HG02623 (cell line): ENCODE data around the gene TXNRD2.
"Not testable (repeated sequence)": the region's sequence is repeated elsewhere in the genome, so short reads cannot be mapped to it uniquely, and the experiment has no call there.

Experiments
- ATAC-seq: cut with Tn5 transposase; IDR thresholded peaks from one replicate; pipeline ENCODE4 v1.9.1; 2021; ENCODE audit warnings: moderate library complexity; ENCODE audit not compliant: unreplicated experiment

TXNRD2 gene

DNA sequence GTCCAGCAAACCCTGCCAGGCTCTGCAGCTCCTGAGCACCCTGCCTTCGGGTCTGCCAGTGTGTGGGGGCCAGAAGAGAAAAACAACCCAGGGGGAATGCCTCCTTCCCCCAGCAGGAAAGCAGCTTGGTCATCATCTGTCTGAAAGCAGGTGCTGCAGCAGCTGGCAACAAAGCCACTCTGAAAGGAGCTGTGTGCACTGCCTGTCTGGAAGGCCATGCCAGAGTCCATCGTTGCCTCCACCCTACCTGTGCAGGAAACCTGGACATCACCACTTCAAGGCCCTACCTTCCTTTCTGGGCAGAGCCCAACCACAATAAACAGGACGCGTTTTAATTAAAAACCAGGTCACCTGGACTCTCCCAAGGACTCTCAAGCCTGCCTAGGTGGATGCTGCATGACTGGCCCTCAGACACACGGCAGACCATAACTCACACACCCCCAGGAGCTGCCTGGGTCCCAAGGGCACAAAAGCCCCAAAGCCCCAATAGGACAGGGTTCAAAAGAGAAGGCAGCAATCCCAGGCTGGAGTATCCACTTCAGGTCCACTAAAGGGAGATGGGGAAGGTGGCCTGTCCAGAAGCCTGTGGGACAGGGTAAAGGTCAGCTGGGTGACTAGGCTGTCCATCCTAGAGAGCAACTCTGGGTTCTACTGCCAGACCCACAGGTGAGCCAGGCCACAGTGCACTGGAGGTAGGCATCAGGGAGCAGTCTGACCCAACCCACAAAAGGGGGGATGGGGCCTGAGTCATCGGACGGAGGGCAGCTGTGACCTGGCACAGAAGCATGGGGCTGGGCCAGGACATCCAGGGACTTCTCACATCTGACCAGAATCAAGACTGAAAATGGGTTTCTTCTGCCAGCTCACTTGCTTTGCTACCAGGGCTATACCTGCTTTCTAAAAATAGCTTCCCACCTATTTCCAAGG is 93.1 kb downstream of the TXNRD2 start:
- no peak for ATAC-seq

DNA sequence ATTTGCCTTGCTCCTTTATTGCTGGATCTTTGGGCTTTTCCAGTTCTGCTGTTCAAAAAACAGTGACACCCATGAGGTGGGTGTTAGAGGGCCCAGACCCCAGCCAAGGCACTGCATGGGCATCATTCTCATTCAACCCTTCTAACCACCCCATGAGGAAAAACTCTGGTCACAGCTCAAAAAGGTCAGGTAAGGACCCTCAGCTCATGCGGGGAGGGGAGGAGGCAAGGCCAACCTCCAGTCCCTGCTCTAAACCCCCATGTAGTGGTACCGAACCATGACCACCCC is 94.3 kb downstream of the TXNRD2 start:
- no peak for ATAC-seq

DNA sequence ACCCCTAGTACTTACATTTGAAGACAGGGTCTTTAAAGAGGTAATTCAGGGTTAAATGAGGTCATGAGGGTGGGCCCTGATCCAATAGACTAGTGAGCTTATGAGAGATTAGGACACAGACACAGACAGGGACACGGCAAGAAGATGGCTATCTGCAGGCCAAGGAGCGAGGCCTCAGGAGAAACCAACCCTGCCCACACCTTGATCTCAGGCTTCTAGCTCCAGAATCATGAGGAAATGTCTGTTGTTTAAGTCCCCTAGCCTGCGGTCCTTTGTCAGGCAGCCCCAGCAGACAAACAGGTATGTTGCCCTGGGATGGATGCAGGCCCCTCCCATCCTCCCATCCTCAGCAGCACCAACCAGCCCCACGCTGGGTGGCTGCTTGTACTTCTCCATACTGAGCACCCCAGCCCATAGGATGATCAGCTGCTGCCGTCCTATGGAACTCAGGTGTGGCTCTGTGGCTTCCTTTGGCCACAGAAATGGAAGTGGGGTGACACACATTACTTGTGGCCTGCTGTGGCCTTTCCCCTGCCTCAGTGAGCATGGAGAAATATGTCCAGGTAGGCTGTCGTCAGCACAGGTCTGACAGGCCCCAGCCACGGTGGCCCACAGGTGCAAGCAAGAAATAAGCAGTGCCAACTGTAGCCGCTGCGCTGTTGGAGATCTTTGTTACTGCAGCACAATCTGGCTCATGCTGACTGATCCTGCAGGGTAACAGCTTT is 94.8 kb downstream of the TXNRD2 start:
- ATAC-seq: no peak

DNA sequence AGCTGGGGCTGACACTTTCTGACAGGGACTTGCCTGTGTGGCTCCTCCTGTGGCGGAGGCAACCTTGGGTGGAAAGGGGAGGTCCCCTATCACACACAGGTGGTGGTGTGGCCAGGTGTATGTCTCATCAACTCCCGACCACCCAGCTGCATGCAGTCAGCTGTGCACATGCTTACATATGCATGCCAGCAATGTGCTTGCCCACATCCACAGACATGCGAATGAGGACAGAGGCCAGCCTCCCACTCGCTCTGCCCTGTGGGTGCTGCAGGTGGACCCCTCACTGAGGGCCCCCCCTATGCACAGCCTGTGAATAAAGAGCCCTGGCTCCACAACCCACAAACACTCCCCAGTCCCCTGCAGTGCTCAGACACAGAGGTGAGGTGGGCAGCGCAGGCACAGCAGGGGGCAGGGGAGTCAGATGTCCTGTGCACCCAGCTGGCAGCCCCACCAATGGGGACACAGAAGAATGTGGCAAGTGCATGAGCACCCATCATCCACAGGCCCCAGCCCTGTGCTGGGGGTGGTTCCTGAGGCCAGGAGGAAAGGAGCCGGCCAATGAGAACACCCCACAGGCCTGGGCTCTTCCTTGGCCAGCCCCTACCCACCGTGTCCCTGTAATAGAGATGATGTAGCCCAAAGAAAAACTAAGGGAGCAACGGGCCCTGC is 96.4 kb downstream of the TXNRD2 start:
- no peak for ATAC-seq

DNA sequence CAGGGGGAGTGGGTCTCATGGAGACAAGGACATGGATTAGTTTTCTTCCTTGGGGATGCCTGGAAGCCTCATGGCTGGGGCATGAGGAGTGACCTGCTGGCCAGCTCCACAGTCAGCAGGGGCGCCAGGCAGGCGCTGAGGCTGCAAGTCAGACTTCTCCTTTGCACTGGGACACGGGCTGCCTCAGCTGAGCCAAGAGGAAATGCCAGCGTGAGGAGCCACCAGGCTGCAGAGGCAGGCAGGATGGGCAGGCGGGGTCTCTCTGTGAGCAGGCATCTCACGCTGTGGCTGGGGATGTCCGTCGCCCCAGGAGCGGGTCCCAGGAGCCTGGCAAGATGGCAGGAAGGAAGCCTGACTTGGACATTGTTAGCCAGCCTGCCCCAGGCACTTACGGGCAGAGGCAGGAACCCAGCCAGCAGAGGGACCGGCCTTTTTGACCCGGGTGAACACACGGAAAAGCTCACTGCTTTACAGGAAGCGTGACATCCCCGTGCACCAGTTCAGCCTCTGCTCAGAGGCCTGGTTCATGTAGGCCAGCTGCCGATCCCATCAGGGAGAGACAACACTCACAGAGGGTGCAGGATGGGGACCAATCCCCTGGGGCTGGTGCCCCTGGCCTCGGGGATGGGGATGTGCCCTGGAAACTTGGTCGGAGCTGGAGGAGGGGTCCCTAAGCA is 97.1 kb downstream of the TXNRD2 start:
- ATAC-seq: no peak

DNA sequence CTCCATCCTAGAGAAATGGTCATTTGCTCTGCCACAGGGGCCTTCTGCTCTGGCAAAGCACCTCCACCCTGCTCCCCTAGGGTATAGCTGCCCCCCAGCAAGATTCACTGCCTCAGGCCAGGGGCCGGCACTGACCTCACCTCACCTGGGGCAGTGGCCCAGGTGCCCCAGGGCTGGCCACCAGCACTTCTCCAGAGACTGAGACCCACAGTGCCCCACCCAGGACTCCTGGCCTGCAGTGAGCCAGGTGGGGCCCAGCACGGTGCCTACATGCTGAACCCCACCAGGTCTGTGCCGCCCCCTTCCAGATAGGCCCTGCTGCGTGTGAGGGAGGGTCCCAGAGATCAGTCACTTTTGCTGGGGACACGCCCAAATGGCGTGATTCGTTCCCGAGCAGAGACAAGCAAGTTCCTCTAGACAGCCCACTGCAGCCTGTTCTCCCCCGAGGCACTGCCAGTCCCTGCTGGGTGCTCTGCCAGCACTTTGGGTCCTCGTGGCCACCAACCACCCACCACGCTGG is 97.7 kb downstream of the TXNRD2 start:
- no peak for ATAC-seq

DNA sequence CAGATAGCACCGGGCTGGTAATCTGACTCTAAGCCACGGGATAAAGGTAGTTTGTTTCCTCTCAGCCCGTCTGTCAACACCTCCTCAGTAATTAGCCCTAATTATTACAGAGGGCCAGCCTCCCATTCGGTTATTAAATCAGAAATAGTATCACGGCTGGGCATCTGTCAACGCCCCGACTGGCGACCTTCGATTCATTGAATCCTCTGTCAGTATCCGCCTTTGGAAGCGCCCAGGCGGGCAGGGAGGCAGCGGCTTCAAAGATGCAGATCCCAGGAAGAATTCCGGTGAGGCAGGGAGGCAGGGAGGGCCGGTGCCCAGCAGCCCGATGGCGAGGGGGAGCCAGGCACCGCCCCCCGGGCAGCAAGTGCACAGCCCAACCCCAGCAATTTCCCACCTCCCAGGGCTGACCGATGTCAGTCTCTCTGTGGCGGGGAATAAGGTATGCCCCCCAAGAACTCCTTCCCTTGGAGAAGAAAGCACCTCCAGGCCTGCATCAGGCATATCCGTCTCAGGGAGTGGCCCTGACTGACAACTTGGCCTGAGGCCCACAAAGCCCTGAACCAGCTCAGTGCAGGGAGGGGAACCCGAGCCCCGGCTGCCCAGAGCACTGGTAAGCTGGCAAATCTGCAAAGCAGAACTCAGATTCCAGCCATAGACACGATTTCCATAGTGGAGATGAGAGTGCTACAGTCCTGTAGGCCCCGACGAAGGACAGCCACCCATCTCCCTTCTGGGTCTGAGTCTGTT is 98.3 kb downstream of the TXNRD2 start:
- ATAC-seq: no peak

DNA sequence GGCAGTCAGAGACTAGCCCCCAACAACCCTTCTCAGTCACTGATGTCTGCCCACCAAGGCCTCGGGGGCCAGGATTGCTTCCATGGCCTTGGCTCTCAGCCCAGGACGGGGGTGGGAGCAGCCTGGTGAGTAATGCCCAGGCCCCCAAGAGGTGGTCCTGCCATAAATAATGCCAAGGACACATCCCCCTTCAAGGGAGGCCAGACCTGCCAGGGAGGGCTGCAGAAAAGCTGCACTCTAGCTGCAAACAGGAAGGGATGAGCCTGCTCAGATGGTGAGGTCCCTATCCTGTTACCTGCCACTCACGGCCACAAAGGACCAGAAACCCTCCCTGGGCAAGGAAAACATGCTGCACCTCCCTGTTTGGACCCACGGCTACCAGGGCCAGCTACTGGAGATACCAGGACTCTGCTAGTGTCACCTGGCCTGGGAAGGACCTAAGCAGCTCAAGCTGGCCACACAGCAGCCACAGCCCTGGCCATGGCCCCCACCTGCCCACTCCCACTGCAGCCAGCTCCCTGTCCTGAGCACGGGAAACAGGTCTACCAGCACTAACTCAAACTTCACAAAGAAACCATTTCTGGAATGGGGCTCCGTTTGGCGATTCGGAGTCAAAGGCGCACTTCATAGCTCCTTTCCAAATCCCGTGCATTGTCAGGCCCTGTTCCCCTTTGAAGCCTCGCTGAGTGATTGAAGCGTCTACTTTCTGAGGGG is 99.1 kb downstream of the TXNRD2 start:
- no peak for ATAC-seq

DNA sequence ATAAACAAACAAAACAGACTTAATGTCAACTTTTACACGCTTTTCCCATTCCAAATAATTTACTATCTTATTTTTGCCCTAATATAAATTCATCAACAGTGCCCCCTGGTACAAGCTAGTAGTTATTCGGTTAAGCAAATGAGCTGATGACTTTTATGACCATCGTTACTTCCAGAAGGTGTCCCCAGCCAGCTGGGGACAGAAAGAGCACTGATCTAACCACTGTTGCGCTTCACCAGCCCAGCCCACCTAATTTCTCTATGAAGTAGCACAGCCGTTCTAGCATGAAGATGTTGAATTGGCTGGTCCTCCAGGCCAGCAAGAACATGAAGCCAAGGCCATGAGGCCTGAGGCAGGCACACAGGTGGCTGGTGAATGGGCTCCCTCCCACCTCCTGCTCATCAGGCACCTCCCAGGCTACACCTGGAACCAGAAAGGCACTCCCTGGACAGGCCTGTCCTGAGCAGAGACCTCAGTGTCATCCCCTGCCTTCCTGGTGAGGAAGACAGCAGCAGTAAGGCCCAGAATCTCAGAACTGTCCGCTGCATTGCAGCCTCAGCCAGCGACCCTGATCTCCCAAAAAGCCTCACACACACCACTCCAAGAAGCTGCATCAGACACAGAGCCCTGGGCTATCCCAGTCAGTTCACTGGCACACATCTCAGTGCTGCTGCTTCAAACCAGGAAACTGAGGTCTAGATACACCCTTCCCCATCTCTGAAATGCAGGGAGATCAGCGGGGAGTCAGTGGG is 99.8 kb downstream of the TXNRD2 start:
- no peak for ATAC-seq

DNA sequence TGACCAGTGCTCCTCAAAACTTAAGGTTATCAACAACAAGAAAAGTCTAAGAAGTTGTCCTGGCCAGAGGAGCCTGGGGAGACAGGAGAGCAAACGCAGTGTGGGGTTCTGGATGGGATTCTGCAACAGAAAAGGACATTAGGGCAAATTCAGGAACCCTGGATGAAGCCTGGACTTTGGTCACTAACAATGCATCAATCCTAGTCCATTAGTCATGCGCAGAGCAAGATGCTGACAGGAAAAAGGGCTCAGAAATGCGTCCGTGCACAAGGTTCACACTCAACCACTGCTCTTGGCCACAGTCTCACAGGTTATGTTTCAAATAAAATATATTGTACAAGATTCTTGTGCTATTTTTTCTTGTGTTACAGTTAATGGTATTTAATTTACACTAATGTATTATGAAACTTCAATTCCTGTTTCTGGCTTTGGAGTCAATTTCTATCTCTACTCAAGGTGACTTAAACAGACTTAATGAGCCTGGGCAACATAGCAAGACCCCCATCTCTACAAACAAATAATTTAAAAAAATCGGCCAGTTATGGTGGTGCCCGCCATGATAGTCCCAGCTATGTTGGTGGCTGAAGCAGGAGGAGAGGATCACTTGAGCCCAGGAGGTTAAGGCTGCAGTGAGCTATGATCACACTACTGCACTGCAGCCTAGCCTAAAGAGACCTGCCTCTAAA is 100.5 kb downstream of the TXNRD2 start:
- no peak for ATAC-seq

DNA sequence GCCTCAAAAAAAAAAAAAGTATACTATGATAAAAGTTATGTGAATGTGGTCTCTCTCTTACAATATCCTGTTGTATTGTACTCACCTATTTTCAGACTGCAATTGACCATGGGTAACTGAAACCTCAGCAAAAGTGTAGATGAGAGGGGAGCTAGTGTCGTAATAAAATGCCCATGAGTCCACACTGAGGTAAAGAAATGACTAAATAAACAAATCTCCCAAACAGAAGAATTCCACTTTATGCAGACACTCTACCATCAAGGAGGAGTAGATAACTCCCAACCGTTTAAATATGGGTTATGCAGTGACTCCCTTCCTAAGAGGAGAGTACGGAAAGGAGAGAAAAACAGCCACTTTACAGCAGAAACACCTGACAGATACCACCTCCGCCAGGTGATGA is 101.6 kb downstream of the TXNRD2 start:
- ATAC-seq: no peak

DNA sequence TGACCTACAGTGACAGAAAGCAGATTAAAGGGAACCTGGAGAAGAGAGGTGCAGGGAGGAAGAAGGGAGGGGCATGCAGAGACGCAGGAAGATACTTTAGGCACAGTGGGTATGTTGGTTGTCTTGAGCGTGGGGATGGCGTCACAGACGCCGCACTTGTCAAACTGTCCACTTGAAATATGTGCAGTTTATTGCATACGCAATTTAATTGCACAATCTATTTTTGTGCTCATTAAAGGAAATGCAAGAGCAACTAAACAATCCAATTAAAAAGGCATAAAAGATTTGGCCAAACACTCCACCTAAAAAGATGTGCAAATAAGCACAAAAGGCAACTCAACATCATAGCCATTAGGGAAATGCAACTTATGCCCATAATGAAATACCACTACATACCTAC is 103.7 kb downstream of the TXNRD2 start:
- no peak for ATAC-seq

DNA sequence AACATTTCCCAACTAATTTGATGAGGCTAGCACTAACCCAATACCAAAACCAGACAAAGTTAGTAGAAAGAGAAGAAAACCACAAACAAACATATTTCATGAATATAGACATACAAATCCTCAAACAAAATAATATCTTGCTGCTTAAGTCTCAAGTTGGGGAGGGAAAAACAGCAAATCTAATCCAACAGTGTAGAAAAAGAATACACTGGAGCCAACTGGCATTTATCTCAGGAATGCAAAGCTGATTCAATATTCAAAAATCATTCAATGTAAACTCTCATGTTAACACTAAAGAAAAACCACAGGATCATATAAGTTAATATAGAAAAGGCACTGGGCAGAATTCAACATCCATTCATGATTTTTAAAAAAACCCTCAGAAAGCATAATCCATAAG is 105.1 kb downstream of the TXNRD2 start:
- ATAC-seq: no peak

DNA sequence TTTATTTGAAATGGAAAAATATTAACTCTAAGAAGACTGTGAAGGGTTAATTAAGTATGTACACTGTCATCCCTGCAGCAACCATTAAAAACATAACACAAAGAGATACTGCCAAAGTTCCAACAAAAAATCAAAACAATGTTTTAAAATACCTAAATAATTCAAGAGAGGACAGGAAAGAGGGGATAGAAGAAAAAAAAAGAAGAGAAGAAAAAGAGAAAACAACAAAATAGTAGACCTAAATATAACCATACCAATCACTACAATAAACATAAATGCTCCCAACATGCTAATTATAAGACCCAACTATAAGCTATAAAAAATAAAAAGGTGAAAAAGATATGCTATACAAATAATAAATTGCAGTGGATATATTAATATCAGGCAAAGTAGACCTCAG is 107.0 kb downstream of the TXNRD2 start:
- ATAC-seq: no peak

DNA sequence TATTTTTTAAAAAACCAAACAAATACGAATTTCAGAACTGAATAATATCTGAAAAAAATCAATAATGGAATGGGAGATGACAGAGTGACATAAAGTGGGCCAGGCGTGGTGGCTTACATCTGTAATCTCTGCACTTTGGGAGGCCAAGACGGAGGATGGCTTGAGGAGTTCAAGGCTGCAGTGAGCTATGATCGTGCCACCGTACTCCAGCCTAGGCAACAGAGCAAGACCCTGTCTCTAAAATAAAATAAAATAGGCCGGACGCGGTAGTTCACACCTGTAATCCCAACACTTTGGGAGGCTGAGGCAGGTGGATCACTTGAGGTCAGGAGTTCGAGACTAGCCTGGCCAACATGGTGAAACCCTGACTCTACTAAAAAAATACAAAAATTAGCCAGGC is 108.3 kb downstream of the TXNRD2 start:
- ATAC-seq: not testable (repeated sequence)

DNA sequence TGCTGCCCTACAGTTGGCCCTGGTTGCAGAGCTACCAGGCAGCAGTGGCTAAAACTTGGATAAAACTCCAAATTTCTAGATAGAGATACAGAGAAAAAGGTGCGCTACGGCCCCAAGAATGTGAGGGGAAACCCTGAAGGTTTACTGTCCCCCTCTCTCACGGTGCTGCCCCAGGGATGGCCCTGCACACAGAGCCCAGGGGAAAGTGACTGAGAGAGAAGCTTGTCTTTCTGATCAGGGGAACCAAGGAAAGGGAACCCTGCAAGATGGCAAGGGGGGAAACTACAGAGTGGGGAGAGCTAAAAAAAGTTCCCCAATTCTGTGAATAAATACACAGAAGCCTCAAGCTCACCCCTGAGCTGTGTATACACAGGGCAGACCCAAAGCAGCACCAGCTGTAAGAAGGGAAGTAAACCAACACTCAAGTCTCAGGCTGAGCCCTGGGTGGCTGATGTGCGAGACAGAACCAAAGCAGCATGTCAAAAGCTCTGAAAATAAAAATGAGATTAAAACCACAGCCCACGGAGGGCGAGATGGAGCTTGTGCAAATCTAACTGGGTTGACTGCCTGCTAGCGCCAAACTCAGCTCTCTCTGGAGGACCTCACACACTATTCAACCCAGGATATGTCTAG is 109.0 kb downstream of the TXNRD2 start:
- ATAC-seq: no peak

DNA sequence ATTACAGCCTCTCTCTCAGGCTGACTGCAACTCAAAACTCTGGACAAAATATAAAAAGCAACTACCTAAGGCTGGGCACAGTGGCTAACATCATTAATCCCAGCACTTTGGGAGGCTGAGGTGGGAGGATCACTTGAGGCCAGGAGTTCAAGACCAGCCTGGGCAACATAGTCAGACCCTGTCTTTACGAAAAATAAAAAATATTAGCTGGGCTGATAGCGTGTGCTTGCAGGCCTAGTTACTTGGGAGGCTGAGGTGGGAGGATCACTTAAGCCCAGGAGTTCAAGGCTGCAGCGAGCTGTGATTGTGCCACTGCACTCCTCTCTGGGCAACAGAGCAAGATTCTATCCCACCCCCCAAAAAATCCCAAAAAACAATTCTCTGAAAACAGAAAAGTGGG is 109.6 kb downstream of the TXNRD2 start:
- ATAC-seq: not testable (repeated sequence)

DNA sequence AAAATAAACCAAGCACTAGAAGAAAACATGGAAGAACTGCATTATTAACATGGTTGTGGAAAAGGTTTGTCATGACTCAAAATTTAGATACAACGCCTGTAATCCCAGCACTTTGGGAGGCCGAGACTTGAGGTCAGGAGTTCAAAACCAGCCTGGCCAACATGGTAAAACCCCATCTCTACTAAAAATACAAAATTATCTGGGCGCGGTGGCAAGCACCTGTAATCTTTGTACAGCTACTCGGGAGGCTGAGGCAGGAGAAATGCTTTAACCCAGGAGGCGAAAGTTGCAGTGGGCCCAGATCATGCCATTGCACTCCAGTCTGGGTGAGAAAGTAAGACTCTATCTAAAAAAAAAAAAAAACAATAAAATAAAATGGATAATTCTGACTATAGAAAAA is 110.6 kb downstream of the TXNRD2 start:
- ATAC-seq: no peak
